ENCODE data around the gene GEMIN2. TPM values are rescaled to one million over a fixed set of nuclear protein-coding genes. Genes with fewer than 3 reads are reported as not detected.
"Not testable (repeated sequence)": the region's sequence is repeated elsewhere in the genome, so short reads cannot be mapped to it uniquely, and the experiment has no call there.

GEMIN2 gene
- total RNA-seq, 2 experiments from 2014 or later, result 25.8 to 26.4 TPM

GRCh38 chr14:39102265-39102968 lies 11.7 kb upstream of the GEMIN2 start:
- no peak for DNase-seq
- Mint-ChIP-seq H3K4me3 (peak overlapping the region; percentile 96), H3K27me3 (no peaks in the 10 kb centered on the region), H3K36me3 (peaks cover 13% of the 10 kb centered on the region), H3K9me3 (no peaks in the 10 kb centered on the region), H3K27ac (peak overlapping the region; percentile 85), H3K4me1 (peaks cover 47% of the 10 kb centered on the region)

DNA sequence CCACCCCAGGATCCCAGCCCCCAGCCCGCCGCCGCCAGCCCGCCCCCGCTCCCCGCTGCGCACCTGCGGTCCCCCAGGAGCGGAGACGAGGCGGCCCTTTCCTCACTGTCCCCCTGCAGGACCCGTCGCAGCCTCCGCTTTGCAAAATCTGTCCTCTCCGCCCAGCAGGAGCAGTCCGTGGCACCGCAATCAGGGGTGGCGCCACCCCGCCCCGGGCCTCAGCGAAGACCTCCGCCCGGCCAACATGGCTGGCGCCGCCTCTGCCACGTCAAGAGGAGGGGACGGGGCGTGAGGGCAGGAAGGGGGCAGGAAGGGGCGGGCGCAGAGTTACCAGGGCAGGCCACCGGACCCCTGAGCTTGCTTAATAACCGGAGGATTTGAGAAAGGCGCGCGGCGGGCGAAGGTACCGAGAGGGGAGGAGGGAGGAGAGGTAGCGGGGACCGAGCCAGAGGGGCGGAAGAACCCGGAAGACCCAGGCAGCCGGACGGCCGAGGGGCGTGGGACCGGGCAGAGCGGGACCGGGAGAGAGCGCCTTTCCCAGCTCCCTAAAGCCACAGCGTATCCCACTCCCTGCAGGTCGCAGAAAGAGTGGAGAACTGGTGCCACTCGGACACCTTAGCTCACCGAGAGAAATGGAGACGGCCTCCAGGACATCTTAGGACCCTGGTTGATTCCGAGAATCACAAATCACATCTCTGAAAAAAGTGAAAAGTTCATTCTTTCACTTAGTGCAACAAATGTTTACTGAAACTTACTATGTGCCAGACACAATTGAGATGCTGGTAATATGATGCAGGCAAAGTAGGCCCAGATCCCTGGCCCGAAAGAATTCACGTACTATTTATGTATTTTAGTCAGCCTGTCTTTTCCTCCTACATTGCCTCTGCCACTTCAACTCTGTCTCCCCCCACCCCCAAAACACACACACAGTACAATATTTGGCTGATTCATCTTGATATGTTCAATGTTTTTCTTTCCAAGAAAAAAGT lies 10.9 kb upstream of the GEMIN2 start, which contains the start of gene SEC23A:
Gene SEC23A (minus strand): TSS at position 267 of the 989 bp plus-strand sequence. CDS start 7,117 bp downstream, outside the sequence.
- Mint-ChIP-seq H3K27me3 (no peaks in the 10 kb centered on the region), H3K4me1 (peaks cover 48% of the 10 kb centered on the region), H3K27ac (peak within 1 kb of the TSS; percentile 95), H3K9me3 (no peaks in the 10 kb centered on the region), H3K36me3 (peaks cover 10% of the 10 kb centered on the region), H3K4me3 (peak within 1 kb of the TSS; percentile 96)
- DNase-seq, result peak; percentile 86

DNA sequence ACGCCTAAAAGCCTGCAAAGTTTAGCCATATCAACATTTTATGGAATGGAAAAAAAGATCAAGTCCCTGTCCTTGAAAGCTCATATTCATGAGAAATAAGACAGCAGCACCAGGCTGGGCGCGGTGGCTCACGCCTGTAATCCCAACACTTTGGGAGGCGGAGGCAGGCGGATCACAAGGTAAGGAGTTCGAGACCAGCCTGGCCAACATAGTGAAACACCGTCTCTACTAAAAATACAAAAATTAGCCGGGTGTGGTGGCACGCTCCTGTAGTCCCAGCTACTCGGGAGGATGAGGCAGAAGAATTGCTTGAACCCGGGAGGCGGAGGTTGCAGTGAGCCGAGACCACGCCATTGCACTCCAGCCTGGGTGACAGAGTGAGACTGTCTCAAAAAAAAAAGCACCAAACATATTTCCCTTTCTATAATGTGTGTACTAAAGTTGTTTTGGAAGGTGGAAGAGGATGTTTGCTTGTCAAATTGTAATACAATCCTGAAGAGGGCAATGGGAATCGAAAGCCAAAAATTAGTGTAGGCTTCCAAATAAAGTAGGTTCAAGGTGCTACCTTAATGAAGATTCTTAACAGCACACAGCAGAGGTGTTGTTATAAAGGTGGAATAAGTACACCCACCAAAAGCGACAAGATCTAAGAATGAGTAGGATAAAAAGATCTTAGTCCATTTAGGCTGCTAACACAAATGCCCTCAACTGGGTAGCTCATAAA lies 9.9 kb upstream of the GEMIN2 start:
- peaks cover 10% of the 10 kb centered on the region for H3K36me3 Mint-ChIP-seq
- H3K27ac Mint-ChIP-seq, result peak overlapping the region; percentile 95
- DNase-seq, H3K27me3 Mint-ChIP-seq, H3K9me3 Mint-ChIP-seq: not testable (repeated sequence)
- H3K4me1 Mint-ChIP-seq, result peaks cover 49% of the 10 kb centered on the region
- peak overlapping the region; percentile 96 for H3K4me3 Mint-ChIP-seq

- H3K27me3 Mint-ChIP-seq, result no peaks in the 10 kb centered on the region
- DNase-seq, result no peak
- H3K36me3 Mint-ChIP-seq, result peaks cover 1% of the 10 kb centered on the region
- no peak overlapping the region for H3K4me3 Mint-ChIP-seq
- no peak overlapping the region for H3K27ac Mint-ChIP-seq
- H3K4me1 Mint-ChIP-seq, result peaks cover 29% of the 10 kb centered on the region
- no peaks in the 10 kb centered on the region for H3K9me3 Mint-ChIP-seq
These were observed 6.5 kb upstream of the GEMIN2 start for GRCh38 chr14:39107591-39107996.

DNA sequence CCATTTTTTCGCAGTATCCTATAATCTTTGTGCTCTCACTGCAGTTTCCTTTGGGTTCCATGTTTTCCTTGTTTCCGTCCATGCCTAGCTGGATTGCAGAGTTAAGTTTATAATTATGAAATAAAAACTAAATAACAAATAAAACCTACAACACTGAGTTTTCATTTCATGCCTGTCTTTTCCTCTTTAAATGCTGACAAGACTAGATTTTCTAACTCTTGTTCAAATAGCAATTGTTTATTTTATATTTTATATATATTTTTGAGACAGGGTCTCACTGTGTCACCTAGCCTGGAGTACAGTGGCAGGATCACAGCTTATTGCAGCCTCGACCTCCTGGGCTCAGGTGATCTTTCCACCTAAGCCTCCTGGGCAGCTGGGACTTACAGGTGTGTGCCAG lies 5.3 kb upstream of the GEMIN2 start:
- H3K36me3 Mint-ChIP-seq, result no peaks in the 10 kb centered on the region
- DNase-seq, result no peak
- H3K9me3 Mint-ChIP-seq, result no peaks in the 10 kb centered on the region
- H3K27me3 Mint-ChIP-seq, result no peaks in the 10 kb centered on the region
- H3K4me1 Mint-ChIP-seq, result peaks cover 31% of the 10 kb centered on the region
- no peak overlapping the region for H3K4me3 Mint-ChIP-seq
- no peak overlapping the region for H3K27ac Mint-ChIP-seq

GRCh38 chr14:39109893-39110715 lies 4.0 kb upstream of the GEMIN2 start:
- H3K27ac Mint-ChIP-seq, result no peak overlapping the region
- no peaks in the 10 kb centered on the region for H3K36me3 Mint-ChIP-seq
- H3K27me3 Mint-ChIP-seq, result no peaks in the 10 kb centered on the region
- DNase-seq, result no peak
- peaks cover 27% of the 10 kb centered on the region for H3K4me1 Mint-ChIP-seq
- H3K9me3 Mint-ChIP-seq, result no peaks in the 10 kb centered on the region
- H3K4me3 Mint-ChIP-seq, result no peak overlapping the region

GRCh38 chr14:39113685-39114072 lies 444 bp upstream of the GEMIN2 start:
- Mint-ChIP-seq H3K4me1 (peaks cover 21% of the 10 kb centered on the region), H3K27me3 (no peaks in the 10 kb centered on the region), H3K27ac (peak overlapping the region; percentile 94), H3K4me3 (peak overlapping the region; percentile 92), H3K36me3 (peaks cover 8% of the 10 kb centered on the region), H3K9me3 (no peaks in the 10 kb centered on the region)
- DNase-seq, result no peak

GRCh38 chr14:39122330-39123138 lies 8.4 kb downstream of the GEMIN2 start:
- peaks cover 8% of the 10 kb centered on the region for H3K36me3 Mint-ChIP-seq

GRCh38 chr14:39137835-39138234 lies 23.7 kb downstream of the GEMIN2 start:
- H3K27ac Mint-ChIP-seq, H3K9me3 Mint-ChIP-seq: not testable (repeated sequence)
- H3K36me3 Mint-ChIP-seq, result peaks cover 37% of the 10 kb centered on the region

More at GRCh38 chr14:39122330-39123138, 8.4 kb downstream of the GEMIN2 start:
- no peak for DNase-seq
- no peak overlapping the region for H3K27ac Mint-ChIP-seq
- H3K4me1 Mint-ChIP-seq, result peaks cover under 1% of the 10 kb centered on the region
- no peaks in the 10 kb centered on the region for H3K27me3 Mint-ChIP-seq
- H3K4me3 Mint-ChIP-seq, result no peak overlapping the region
- H3K9me3 Mint-ChIP-seq, result no peaks in the 10 kb centered on the region

DNA sequence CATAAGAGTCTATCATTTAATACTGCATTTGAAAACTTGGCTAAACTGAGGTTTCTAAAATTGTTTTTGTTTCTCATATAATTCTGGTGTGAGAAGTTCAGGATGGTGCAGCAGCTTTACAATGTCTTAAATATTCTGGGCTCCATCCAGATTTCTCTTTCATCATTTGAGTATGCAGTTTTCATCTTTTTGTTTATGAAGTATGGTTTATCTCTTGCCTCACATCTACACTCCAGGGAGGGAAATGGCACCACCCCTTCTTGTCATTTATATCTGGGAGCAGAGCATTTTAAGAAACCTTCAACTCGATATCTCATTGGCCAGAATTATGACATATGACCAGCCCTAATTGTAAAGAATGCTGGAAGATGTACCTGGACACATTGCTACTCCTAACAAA lies 24.3 kb downstream of the GEMIN2 start:
- H3K4me3 Mint-ChIP-seq, result no peak overlapping the region
- DNase-seq, result no peak
- no peaks in the 10 kb centered on the region for H3K27me3 Mint-ChIP-seq
- peaks cover 3% of the 10 kb centered on the region for H3K4me1 Mint-ChIP-seq
- no peak overlapping the region for H3K27ac Mint-ChIP-seq
- peaks cover 41% of the 10 kb centered on the region for H3K36me3 Mint-ChIP-seq
- H3K9me3 Mint-ChIP-seq, result peaks cover 2% of the 10 kb centered on the region

More at GRCh38 chr14:39137835-39138234, 23.7 kb downstream of the GEMIN2 start:
- not testable (repeated sequence) for DNase-seq, H3K4me3 Mint-ChIP-seq, H3K27me3 Mint-ChIP-seq, H3K4me1 Mint-ChIP-seq

DNA sequence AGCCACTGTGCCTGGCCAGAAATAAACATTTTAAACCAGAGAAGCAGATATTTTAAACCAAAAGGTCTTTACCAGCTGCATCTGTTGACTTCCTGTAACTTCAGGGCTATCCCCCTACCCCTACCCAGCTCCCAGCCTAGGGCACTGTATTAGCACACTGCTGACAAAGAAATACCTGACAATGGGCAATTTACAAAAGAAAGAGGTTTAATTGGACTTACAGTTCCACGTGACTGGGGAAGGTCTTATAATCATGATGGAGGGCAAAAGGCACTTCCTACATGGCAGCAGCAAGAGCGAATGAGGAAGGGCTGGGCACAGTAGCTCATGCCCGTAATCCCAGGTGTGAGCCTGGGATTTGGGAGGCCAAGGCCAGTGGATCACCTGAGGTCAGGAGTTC lies 26.0 kb downstream of the GEMIN2 start:
- H3K27ac Mint-ChIP-seq, result no peak overlapping the region
- DNase-seq, result no peak
- H3K36me3 Mint-ChIP-seq, result peaks cover 39% of the 10 kb centered on the region
- no peaks in the 10 kb centered on the region for H3K27me3 Mint-ChIP-seq
- H3K4me1 Mint-ChIP-seq, result no peaks in the 10 kb centered on the region
- no peak overlapping the region for H3K4me3 Mint-ChIP-seq
- peaks cover 2% of the 10 kb centered on the region for H3K9me3 Mint-ChIP-seq

- not testable (repeated sequence) for H3K27me3 Mint-ChIP-seq, H3K4me3 Mint-ChIP-seq, H3K9me3 Mint-ChIP-seq, H3K4me1 Mint-ChIP-seq, DNase-seq, H3K27ac Mint-ChIP-seq
- H3K36me3 Mint-ChIP-seq, result peaks cover 39% of the 10 kb centered on the region
These were observed 27.5 kb downstream of the GEMIN2 start for GRCh38 chr14:39141623-39142022.

- not testable (repeated sequence) for H3K4me3 Mint-ChIP-seq, H3K27me3 Mint-ChIP-seq, DNase-seq, H3K9me3 Mint-ChIP-seq, H3K4me1 Mint-ChIP-seq, H3K27ac Mint-ChIP-seq
- peaks cover 42% of the 10 kb centered on the region for H3K36me3 Mint-ChIP-seq
These were observed 29.1 kb downstream of the GEMIN2 start for GRCh38 chr14:39143226-39143625.
